Femur (tissue), 1 donor: ENCODE data around the gene ABI3BP.

Experiments used
- DNase-seq: peaks from one replicate; pipeline ENCODE4 v3.0.0-alpha.2; 2017

The ABI3BP gene

GRCh38 chr3:100941451-100941850 lies 51.8 kb downstream of the ABI3BP start:
- DNase-seq: no peak

DNA sequence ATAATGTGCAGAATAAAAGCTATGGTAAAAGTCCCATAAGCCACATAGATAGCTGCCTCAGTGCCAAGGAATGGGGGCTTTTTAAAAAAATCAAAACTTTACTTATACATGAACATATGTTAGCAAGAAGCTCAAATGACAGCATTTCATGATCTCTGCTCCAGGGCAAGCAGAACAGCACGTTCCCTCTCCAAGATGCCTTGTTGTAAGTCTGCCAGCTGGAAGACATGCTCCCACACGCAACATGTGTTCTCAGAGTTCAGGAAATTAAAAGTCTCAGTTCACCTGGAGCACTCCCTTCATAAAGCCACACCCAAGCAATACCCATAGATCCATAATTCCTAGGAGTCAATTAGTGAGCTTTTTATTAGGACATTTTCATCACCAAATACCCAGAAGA lies 52.2 kb downstream of the ABI3BP start:
- DNase-seq: peak; percentile 38

DNA sequence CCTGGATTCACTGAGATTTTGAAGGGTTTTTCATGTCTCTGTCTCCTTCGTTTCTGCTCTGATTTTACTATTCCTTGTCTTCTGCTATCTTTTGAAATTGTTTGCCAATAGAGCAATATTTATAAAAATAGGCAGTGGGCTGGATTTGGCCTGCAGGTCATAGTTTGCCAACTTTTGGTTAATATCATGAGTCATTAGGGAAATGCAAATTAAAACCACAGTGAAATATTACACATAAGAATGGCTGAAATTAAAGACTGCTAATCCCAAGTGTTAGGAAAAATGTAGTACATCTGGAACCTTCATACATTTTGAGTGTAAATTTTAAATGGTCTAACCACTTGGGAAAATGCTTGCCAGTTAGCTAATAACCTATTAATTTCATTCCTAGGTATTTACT lies 56.3 kb downstream of the ABI3BP start:
- DNase-seq: no peak

GRCh38 chr3:100932491-100932890 lies 60.7 kb downstream of the ABI3BP start:
- no peak for DNase-seq

DNA sequence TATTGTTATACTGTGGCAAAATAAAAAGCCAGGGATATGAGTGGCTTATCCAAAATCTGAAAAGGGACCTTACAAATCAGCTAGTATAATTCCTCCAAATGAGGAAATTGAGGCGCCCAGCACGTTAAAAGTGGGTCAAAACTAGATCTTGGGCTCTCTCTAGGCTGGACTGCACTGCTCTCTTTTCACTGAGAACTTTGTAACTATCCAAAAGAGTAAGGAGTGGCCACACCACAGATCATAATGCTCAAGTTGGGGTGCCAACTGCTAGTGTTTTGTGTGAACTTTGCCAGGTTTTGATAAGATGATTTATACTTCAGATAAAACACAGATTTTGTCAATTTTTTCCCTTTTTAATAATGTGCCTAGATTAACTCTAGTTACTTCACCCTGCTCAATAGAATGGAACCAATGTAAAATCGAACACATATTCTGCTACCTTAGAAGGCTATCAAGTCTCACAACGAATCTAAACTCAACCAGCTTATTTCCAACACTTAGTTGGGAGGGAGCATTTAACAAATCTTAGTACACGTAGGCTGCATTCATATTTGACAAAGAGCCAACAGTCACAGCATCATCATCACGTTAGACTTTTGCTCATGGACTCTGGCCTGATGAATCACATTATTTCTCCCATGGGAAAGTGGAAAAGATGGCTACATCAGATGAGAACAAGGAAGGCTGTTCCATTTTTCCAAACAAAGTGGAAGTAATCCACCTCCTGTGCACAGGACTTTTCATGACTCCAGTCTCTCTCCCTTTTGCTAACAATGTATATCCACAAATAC lies 64.4 kb downstream of the ABI3BP start:
- no peak for DNase-seq

- no peak for DNase-seq
Observed at GRCh38 chr3:100927775-100928174, 65.4 kb downstream of the ABI3BP start.

DNA sequence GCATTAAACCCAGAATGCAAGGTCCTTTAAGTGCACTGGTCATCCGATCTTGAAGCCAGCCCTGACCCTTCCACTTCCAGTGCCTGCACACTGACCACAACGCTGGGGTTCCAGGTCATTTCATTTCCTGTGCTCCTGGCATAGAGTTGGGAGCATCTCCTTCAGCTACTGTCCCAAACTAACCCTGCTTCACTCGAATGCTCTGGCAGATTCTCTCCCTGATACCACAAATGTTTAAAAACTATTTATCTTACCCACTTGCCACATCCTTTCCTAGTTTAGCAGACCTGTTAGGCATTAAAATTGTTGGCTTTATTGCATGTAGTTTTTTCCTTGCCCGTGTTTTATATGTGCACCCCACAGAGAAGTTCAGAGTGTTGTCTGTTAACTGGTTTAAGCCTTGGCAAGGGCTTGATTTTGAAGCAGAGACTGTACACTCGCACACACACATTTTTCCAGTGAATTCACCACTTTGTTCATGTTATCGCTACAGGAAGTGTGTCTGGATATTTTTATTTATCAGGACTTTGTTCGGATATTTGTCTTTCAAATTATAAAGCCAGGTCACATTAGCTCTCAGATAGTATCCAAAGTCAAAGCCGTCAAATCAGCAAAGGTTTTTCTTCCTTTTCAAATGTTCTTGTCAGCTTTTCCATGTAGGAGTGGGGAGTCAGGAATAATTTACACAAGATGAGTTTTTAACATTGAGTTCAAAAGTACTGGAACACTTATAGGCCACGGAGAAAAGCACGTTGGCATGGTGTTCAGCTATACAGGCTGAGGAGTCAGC lies 77.3 kb downstream of the ABI3BP start:
- DNase-seq: no peak

GRCh38 chr3:100913870-100914648 lies 79.2 kb downstream of the ABI3BP start:
- DNase-seq: no peak

DNA sequence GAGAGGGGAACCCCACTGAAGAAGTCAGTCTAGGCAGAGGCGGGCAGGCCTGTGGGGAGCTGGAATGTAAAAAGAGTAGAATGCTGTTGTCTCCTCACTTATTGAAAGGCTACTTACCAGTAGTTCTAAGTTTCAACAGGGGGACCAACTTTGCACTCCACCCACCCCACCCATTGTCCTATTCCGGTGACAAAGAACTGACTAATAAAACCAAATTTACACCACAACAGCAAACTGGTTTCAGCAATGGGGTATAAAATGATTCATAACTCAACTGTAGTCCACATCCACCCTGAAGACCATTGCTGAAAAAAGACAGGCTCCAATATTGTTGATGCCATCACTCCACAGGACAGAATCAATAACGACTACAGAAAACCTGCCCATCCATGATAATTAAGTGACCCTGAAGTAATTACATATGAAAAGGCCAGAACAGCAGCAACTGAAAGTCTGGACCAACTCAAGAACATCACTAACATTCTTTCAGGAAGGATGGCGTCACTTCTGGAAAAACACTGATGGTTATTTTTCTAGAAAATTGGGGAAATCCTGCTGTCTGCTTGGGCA lies 80.2 kb downstream of the ABI3BP start:
- DNase-seq: no peak

- DNase-seq: no peak
Observed at GRCh38 chr3:100912571-100912970, 80.7 kb downstream of the ABI3BP start.

DNA sequence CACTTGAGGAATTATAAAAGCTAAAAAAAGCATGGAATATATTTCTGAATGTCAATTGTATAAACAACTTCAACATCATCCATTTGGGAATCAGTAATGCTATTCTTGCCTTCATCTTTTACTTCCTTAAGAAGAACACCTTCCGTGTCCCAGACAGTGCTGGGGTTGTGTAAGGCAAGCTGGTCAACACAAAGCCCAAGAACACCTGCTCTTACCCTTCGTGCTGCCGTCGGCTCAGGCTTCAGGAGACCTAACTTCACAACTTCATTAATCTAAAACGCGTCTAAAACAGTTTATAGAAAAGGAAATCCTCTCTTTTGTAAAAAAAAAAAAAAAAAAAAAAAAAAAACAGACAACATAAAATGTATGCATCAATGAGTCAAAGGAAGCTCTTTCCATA lies 81.3 kb downstream of the ABI3BP start:
- DNase-seq: no peak

- no peak for DNase-seq
Observed at GRCh38 chr3:100910986-100911385, 82.2 kb downstream of the ABI3BP start.

DNA sequence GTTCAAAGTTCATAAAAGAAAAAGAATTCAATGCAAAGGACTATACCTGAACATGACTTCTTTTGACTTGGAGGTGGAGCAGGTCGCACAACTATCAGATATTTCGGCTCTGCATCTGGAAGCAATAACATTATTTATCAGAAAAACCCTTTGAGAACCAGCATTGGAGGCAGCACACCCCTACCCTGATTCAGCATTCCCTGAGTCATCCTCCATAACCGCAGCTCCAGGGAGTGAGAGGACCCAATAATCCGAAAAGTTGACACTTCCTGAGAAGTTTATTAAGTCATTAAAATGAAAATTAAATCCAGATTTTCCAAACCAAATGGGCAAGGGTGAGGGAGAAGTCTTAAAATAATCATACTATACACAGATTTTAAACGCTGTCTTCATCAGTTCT lies 90.6 kb downstream of the ABI3BP start:
- no peak for DNase-seq

DNA sequence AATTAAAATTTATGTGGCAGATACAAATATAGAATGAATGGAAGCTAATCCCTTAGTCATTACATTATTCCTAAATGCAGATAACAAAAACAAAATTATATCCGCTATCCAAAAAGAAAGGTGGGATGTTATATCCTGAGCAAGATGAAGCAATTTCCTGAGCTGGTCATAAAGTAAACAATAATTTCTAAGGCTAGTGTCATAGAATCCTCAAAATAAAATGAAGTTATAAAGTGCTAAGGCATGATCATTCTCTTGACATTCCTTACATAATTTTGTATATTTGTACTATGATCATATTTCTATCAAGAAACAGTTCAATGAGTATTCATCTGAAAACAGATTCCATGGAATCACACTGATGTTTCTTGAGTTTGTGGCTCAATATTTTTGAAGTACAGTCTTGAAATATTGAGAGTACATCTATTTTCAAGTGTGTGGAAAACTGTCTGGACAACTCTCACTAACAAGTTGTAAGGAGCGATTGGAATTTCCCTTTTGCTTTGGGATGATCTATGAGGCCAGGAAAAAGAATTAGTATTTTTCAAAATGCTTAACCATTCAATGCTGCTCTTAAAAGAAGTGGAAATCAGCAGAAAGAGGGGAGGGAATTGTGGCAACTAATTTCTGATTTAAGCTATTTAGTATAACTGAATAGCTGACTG lies 92.4 kb downstream of the ABI3BP start:
- no peak for DNase-seq

- DNase-seq: no peak
Observed at GRCh38 chr3:100899440-100900091, 93.7 kb downstream of the ABI3BP start.

GRCh38 chr3:100898681-100899080 lies 94.5 kb downstream of the ABI3BP start:
- no peak for DNase-seq

- DNase-seq: no peak
Observed at GRCh38 chr3:100896994-100897393, 96.2 kb downstream of the ABI3BP start.

DNA sequence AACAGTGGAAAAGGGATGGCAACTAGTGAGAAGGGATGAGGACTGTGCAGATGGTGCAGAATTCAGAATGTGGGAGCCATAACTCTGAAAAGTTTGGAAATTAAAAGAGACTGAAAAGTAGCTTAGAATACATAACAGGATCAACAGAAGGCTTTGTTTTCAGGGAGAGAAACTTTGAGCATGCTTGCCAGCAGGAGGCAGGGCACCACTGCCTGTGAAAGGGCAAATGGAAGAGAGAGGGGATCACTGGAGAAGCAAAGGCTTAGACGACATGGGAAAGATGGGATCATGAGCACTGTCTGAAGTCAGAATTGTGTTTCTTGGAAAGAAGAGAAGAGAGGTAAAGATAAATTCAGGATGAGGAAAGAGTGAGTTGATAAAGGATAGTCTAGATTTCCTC lies 99.6 kb downstream of the ABI3BP start:
- no peak for DNase-seq

DNA sequence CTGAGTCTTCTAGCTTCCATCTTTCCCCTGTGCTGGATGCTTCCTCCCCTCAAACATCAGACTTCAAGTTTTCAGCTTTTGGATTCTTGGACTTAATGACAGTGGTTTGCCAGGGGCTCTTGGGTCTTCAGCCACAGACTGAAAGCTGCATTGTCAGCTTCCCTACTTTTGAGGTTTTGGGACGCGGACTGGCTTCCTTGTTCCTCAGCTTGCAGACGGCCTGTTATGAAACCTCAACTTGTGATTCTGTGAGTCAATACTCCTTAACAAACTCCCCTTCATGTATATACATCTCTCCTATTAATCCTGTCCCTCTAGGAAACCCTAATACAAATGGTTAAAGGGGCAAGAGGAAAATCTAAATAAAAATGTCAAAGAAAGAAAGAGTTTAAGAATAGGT lies 100.1 kb downstream of the ABI3BP start:
- no peak for DNase-seq

GRCh38 chr3:100891827-100892226 lies 101.4 kb downstream of the ABI3BP start:
- no peak for DNase-seq

DNA sequence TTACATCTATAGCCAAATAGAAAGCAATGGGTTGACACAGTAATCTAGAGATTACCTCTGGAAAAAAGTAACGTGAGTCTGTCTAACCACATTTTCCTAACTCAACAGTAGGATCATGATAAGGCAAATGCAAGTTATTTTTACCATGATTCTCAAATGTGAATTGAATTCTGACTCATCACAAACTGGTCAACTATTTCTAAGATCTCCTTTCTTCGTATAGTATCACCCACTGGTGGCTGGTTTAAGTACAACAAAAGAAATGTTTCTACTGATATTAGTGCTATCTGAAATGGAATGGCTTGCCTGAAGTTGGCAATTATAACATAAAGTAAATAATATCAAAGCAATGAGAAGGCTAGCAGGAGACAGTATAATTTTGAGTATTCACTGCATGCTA lies 102.2 kb downstream of the ABI3BP start:
- no peak for DNase-seq

DNA sequence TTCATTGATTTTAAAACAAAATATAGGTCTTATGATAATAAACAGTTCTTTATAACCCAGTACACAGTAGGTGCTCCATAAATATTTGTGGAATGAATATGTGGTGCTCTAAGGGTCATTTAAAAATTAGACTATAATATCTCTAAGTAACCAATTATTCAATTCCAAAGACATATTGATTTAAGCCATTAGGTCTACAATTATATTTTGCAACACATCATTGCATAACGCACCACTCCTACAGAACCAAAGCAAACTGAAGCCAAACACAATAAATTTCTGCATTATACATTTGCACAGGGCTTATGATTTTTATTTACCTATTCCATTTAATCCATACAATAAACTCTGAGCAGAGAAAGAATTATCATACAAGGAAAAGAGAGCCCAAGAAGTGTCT lies 104.3 kb downstream of the ABI3BP start:
- DNase-seq: no peak
